IPS-11a (cell line): ENCODE data around the gene TMEM132D.

ENCODE experiments used
- H3K4me3 ChIP-seq: one replicate; pipeline ENCODE4 v1.5.1; 2013; ENCODE audit warnings: low read depth, low read length, control low read depth

TMEM132D gene

GRCh38 chr12:129373746-129374145 is 530.1 kb downstream of the TMEM132D start:
- H3K4me3 ChIP-seq: no peak overlapping the region

- H3K4me3 ChIP-seq: no peak overlapping the region
Observed at GRCh38 chr12:129372876-129373275, 530.9 kb downstream of the TMEM132D start.

- no peak overlapping the region for H3K4me3 ChIP-seq
Observed at GRCh38 chr12:129372348-129372747, 531.5 kb downstream of the TMEM132D start.

- H3K4me3 ChIP-seq: no peak overlapping the region
Observed at GRCh38 chr12:129371268-129371667, 532.6 kb downstream of the TMEM132D start.

GRCh38 chr12:129366656-129367055 is 537.2 kb downstream of the TMEM132D start:
- no peak overlapping the region for H3K4me3 ChIP-seq

- H3K4me3 ChIP-seq: no peak overlapping the region
Observed at GRCh38 chr12:129363041-129363440, 540.8 kb downstream of the TMEM132D start.

- no peak overlapping the region for H3K4me3 ChIP-seq
Observed at GRCh38 chr12:129357233-129357632, 546.6 kb downstream of the TMEM132D start.

GRCh38 chr12:129351481-129351880 is 552.3 kb downstream of the TMEM132D start:
- H3K4me3 ChIP-seq: no peak overlapping the region

- H3K4me3 ChIP-seq: no peak overlapping the region
Observed at GRCh38 chr12:129339336-129339735, 564.5 kb downstream of the TMEM132D start.

- no peak overlapping the region for H3K4me3 ChIP-seq
Observed at GRCh38 chr12:129337413-129337812, 566.4 kb downstream of the TMEM132D start.

GRCh38 chr12:129335773-129336172 is 568.1 kb downstream of the TMEM132D start:
- H3K4me3 ChIP-seq: no peak overlapping the region

- H3K4me3 ChIP-seq: no peak overlapping the region
Observed at GRCh38 chr12:129332286-129332685, 571.5 kb downstream of the TMEM132D start.

GRCh38 chr12:129331356-129332085 is 572.3 kb downstream of the TMEM132D start:
- H3K4me3 ChIP-seq: no peak overlapping the region

GRCh38 chr12:129328235-129328634 is 575.6 kb downstream of the TMEM132D start:
- H3K4me3 ChIP-seq: no peak overlapping the region

- H3K4me3 ChIP-seq: no peak overlapping the region
Observed at GRCh38 chr12:129325566-129325965, 578.3 kb downstream of the TMEM132D start.

GRCh38 chr12:129312048-129312447 is 591.8 kb downstream of the TMEM132D start:
- no peak overlapping the region for H3K4me3 ChIP-seq

GRCh38 chr12:129310346-129310745 is 593.5 kb downstream of the TMEM132D start:
- H3K4me3 ChIP-seq: no peak overlapping the region

- H3K4me3 ChIP-seq: no peak overlapping the region
Observed at GRCh38 chr12:129305851-129306250, 598.0 kb downstream of the TMEM132D start.

- no peak overlapping the region for H3K4me3 ChIP-seq
Observed at GRCh38 chr12:129304529-129304928, 599.3 kb downstream of the TMEM132D start.

GRCh38 chr12:129300011-129300410 is 603.8 kb downstream of the TMEM132D start:
- no peak overlapping the region for H3K4me3 ChIP-seq

GRCh38 chr12:129298921-129299320 is 604.9 kb downstream of the TMEM132D start:
- H3K4me3 ChIP-seq: no peak overlapping the region

GRCh38 chr12:129296671-129297070 is 607.2 kb downstream of the TMEM132D start:
- no peak overlapping the region for H3K4me3 ChIP-seq

GRCh38 chr12:129294868-129295267 is 609.0 kb downstream of the TMEM132D start:
- no peak overlapping the region for H3K4me3 ChIP-seq
